ENCODE measurements around the gene NCLN.
"Not testable (repeated sequence)": the region's sequence is repeated elsewhere in the genome, so short reads cannot be mapped to it uniquely, and the experiment has no call there.

NCLN gene

DNA sequence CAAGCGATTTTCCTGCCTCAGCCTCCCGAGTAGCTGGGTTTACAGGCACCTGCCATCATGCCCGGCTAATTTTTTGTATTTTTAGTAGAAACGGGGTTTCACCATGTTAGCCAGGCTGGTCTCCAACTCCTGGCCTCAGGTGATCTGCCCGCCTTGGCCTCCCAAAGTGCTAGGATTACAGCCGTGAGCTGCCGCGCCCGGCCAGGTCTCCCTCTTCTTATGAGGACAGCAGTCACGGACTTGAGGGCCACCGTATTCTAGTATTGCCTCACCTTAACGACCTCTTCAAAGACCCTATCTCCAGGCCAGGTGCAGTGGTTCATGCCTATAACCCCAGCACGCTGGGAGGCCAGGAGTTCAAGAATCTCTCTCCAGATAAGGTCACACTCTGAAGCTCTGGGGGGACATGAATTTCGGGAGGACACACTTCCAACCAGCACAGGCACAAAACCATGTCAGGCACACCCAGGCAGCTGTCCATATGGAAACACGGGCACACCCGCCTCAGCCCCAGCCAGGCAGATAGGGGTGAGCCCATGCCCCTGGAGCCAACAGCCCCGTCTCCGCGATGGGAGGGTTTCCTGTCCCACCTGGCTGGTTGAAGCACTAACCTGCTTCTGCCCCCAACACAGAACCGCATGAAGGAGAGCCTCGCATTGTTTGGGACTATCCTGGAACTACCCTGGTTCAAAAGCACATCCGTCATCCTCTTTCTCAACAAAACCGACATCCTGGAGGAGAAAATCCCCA, 28.5 kb upstream of the NCLN start:
- no peak for DNase-seq

DNA sequence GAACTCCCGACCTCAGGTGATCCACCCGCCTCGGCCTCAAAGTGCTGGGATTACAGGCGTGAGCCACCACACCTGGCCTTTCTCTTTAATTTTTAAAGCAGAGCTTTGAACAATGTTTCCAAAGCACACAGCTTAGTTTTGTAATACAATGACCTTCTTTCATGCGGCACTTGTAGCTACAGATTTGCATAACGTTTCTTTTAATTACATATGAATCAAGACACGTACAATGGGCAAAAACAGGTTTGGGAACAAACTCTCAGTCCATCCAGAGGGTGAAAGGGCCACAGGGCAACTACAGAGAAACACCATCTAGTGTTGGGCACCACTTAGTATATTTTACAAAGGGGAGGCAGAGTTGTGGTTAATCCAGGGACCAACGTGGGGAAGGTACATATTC, 26.2 kb upstream of the NCLN start:
- no peak for DNase-seq

DNA sequence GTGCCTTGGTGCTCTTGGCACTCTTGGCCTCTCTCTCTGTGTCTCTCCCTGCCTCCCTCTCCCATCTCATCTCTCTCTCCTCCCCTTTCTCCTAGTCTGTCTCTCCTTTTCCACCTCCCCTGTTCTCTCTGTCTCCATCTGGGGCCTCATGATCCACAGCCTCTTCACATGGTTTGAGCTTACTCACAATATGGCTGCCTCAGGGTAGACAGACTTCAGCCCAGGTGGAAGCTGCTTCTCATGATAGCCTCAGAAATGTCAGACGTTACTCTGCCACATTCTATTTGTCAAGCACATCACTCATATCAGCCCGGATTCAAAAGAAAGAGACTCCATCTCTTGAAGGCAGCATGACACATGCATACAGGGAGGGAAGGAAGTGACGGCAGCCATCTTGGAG, 25.5 kb upstream of the NCLN start:
- DNase-seq = no peak

DNA sequence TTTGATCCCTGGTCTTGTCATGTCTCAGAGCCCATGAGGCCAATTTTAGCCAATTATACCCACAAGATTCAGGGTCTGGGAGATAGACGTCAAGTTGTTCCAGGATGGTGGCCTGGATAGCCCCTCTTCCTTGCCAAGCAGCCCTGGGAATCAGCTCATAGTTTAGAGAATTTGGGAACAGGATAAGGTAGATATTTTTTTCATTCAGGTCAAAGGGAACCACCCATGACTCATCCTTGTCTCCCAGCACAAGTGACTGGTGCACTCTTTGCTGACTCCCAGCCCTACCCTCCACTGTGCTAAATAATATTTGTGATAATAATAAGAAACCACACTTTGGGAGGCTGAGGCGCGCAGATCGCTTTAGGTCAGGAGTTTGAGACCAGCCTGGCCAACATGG, 24.3 kb upstream of the NCLN start:
- no peak for DNase-seq

DNA sequence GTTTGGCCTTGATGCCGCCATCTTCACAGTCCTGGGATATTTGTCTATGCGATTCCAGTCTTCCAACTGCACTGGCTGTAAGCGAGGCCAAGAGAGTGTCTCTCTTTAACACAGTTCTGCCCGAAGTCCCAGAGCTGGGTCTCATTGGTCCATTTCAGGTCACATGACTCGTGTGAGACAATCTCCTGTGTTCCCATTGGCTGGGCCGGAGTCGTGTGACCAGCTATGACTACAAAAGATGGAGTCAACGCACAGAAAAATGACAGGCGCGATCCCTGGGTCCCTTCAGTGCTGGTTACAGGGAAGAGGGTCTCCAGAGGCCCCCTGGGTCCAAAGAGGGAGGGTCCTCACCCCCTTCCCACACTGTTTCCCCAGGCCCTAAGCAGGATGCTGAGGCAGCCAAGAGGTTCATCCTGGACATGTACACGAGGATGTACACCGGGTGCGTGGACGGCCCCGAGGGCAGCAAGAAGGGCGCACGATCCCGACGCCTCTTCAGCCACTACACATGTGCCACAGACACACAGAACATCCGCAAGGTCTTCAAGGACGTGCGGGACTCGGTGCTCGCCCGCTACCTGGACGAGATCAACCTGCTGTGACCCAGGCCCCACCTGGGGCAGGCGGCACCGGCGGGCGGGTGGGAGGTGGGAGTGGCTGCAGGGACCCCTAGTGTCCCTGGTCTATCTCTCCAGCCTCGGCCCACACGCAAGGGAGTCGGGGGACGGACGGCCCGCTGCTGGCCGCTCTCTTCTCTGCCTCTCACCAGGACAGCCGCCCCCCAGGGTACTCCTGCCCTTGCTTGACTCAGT, 23.1 kb upstream of the NCLN start:
- no peak for DNase-seq

DNA sequence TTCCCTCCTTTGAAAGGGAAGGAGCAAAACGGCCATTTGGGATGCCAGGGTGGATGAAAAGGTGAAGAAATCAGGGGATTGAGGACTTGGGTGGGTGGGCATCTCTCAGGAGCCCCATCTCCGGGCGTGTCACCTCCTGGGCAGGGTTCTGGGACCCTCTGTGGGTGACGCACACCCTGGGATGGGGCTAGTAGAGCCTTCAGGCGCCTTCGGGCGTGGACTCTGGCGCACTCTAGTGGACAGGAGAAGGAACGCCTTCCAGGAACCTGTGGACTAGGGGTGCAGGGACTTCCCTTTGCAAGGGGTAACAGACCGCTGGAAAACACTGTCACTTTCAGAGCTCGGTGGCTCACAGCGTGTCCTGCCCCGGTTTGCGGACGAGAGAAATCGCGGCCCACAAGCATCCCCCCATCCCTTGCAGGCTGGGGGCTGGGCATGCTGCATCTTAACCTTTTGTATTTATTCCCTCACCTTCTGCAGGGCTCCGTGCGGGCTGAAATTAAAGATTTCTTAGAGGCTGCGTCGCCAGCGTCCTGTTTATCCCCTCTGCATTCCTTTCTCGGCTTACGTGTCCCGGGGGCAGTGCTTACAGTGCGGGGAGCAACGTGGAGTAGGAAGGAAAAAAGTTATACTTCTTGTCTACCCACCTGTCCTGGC, 22.4 kb upstream of the NCLN start:
- no peak for DNase-seq

DNA sequence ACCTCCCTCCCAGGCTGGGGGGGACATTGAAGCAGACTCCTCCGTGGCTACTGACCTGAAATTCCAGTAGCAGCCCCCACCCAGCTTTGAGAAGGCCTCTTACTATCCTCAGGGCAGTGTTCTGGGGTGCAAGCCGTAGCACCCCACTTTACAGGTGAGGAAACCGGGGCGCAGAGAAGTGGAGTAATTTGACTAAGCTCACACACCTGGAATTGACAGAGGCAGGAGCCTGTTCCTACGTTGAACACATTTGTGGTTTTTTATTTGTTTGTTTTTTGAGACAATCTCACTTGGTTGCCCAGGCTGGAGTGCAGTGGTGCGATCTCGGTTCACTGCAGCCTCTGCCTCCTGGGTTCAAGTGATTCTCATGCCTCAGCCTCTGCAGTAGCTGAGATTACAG, 21.8 kb upstream of the NCLN start:
- no peak for DNase-seq

DNA sequence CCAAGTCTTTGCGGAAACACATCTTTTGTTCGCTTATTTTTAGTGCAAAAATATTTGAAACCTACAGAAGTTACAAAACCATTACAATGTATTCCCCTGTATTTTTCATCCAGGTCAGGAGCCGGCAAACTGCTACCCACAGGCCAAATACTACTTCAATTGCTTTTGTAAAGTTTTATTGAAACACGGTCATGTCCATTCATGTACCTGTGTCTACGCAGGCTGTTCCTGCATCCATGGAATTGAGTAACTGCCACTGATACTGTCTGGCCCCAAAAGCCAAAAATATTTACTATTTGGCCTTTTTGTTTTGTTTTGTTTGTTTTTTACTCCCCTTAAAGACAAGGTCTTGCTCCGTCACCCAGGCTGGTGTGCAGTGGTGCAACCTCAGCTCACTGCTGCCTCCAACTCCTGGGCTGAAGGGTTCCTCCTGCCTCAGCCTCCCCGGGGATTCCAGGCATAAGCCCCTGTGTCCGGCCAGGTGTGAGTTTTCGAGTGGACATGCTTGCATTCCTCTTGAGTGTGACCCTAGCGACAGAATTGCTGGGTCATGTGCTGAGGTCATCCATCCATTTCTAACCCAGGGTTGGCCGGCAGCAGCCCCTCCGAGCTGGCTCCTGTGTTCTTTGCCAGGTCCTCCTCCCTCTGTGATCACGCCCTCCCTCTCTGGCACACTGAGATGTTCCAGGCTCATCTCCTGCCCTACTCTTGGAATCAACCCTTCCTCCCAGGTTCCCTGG, 18.0 kb upstream of the NCLN start:
- no peak for DNase-seq

DNA sequence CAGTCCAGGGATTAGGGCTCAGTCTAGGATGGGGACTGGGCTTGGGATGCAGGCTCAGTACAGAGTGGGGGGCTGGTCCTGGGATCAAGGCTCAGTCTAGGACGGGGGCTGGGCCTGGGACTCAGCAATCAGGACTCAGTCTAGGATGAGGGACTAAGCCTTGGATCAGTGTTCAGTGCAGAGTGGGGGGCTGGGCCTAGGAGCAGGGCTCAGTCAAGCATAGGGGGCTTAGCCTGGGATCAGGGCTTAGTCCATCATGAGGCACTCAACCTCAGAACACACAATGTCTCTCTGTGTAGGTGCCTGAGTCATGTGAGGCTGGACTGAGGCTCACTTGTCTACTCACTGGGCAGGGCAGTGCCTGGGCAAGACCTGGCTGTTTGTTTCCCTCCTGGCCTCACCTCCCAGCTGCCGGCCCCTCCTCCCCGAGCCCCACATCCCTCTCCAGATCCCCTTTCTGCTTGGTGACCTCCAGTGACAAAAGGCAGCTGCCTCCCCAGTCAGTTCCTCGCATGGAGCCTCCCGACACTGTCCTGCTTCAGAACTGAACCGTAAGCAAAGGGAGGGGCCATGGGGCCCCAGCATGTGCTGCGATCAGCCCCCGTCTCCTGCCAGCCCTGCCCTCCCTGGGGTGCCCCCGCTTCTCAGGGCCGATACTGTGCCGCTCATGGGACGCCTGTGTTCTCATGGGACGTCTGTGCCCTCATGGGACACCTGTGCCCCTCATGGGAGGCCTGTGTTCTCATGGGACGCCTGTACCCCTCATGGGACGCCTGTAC, 13.6 kb upstream of the NCLN start:
- no peak for DNase-seq

DNA sequence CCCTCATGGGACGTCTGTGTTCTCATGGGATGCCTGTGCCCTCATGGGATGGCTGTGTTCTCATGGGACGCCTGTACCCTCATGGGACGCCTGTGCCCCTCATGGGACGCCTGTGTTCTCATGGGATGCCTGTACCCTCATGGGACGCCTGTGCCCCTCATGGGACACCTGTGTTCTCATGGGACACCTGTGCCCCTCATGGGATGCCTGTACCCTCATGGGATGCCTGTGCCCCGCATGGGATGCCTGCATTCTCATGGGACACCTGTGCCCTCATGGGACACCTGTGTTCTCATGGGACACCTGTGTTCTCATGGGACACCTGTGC, 13.1 kb upstream of the NCLN start:
- not testable (repeated sequence) for DNase-seq

DNA sequence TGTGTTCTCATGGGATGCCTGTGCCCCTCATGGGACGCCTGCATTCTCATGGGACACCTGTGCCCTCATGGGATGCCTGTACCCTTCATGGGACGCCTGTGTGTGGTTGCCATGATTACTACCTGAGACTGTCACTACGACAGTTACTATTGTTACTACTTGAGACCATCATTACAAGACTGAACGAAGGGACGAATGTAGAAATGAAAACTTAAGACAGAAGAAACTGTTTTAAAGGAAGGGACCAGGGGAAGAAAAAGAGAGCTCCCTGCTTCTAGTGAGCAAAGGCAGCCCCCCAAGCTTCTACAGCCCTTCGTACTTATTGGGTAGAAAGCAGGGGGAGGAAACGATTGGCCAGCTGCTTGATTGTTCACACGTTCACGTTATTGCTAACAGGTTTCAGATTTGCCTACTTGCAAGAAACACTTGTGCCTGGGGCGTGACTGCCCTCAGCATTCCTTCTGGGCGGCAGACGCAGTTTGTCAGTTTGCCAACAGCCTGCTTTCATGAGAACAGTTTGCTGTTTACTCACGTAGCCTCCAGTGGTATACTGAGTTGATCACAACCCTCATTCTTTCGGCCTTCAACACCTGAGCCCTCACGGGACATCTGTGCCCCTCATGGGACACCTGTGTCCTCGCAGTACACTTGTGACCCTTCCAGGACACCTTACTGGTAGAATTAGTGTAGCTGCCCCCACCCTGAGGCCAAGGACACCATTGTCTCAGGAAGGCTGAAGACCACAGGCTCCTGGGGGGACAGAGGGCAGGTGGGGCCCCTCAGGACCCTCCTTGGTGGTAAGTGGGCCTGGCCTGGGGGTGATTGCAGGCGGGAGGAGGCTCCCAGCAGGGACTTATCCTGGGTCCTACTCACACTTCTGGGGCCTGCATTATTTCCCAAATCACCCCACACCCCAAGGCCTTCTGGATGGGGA, 9.7 kb upstream of the NCLN start:
- peak; percentile 92 for DNase-seq

DNA sequence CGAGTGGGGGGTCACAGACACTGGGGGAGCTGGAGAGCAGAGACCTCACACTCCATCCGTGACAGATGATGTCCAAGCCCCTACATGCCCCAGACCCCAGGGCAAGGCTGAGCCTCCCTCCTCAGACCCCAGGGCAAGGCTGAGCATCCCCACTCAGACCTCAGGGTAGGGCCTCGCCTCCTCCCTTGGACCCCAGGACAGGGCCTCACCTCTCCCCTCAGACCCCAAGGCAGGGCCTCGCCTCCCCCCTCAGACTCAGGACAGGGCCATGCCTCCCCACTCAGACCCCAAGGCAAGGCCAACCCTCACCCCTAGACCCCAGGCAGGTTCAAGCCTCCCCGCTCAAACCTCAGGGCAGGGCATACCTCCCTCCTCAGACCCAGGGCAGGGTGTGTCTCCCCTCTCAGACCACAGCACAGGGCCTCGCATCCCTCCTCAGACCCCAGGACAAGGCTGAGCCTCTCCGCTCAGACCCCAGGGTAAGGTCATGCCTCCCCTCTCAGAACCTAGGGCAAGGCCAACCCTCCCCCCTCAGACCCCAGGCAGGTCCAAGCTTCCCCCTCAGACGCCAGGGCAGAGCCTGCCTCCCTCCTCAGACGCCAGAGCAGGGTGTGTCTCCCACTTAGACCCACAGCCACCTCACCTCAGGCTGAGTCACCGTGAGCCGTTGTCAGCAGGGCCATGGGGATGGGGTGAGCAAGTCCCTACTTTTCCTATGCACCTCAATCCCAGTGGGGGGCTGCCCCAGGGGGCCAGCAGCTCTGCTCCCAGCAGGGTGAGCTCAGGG, 8.8 kb upstream of the NCLN start:
- DNase-seq = peak; percentile 87

DNA sequence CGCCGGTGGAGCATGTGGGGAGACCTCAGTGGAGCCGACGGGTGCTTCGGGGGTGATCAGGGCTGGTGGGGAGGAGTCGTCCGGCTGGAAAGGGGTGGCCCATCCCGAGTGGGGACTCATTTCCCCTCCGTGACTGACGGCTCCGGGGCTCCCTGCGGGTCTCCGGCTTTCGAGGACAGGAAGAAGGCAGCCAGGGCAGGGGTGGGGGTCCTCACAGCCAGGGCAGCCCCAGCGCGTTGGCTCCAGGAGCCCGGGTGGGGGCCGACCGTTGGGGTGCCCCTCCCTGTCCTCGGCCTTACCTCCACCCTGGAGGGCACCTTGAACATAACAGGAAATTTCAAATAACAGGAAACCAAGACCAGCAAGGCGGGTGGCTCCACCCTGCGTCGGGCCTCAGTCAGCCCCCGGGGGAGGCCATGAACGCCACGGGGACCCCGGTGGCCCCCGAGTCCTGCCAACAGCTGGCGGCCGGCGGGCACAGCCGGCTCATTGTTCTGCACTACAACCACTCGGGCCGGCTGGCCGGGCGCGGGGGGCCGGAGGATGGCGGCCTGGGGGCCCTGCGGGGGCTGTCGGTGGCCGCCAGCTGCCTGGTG, 7.3 kb upstream of the NCLN start, which contains the start of gene S1PR4:
Gene S1PR4 (plus strand): TSS at position 393 of the 596 bp plus-strand sequence. CDS start 24 bp downstream, at position 417.
- DNase-seq = no peak

DNA sequence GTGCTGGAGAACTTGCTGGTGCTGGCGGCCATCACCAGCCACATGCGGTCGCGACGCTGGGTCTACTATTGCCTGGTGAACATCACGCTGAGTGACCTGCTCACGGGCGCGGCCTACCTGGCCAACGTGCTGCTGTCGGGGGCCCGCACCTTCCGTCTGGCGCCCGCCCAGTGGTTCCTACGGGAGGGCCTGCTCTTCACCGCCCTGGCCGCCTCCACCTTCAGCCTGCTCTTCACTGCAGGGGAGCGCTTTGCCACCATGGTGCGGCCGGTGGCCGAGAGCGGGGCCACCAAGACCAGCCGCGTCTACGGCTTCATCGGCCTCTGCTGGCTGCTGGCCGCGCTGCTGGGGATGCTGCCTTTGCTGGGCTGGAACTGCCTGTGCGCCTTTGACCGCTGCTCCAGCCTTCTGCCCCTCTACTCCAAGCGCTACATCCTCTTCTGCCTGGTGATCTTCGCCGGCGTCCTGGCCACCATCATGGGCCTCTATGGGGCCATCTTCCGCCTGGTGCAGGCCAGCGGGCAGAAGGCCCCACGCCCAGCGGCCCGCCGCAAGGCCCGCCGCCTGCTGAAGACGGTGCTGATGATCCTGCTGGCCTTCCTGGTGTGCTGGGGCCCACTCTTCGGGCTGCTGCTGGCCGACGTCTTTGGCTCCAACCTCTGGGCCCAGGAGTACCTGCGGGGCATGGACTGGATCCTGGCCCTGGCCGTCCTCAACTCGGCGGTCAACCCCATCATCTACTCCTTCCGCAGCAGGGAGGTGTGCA, 6.6 kb upstream of the NCLN start:
- DNase-seq = no peak

DNA sequence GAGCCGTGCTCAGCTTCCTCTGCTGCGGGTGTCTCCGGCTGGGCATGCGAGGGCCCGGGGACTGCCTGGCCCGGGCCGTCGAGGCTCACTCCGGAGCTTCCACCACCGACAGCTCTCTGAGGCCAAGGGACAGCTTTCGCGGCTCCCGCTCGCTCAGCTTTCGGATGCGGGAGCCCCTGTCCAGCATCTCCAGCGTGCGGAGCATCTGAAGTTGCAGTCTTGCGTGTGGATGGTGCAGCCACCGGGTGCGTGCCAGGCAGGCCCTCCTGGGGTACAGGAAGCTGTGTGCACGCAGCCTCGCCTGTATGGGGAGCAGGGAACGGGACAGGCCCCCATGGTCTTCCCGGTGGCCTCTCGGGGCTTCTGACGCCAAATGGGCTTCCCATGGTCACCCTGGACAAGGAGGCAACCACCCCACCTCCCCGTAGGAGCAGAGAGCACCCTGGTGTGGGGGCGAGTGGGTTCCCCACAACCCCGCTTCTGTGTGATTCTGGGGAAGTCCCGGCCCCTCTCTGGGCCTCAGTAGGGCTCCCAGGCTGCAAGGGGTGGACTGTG, 5.9 kb upstream of the NCLN start:
- DNase-seq = no peak

DNA sequence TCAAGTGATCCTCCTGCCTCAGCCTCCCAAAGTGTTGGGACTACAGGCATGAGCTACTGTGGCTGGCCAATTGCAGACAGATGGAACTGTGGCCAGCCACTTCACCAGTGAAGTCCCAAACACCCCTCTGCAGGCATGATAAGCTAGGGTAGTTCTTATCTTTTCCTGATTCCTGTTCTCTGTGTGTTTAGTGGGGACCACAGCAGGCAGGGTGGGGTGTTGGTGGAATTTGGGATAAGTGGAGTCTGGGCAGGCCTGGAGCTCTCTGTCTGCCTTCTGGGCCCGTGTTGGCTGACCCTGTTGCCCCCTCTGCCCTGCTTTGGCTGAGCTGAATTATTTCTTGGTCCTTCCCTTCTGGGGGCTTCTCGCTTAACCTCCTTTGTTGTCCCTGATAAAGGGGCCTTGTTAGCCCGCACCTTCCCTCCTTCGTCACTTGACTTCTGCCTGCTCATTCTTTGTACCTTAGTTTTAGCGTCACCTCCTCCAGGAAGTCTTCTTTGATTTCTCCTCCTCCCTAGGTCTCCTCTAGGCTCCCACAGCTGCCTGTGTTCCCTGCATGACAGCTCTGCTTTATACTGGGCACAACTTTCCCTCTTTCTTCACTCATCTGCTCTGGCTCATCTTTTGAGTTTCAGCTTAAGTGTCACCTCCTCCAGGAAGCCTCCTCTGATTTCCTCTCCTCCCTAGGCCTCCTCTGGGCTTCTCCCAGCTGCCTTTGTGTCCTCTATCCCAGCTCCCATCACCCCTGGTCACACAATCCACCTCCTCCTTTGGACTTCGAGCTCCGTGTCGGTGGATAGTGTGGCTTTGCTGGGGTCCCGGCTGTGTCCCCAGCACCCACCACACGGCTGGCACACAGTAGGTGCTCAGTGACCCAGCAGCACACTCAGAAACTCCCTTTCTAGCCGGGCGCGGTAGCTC, 1.7 kb upstream of the NCLN start:
- DNase-seq = no peak

DNA sequence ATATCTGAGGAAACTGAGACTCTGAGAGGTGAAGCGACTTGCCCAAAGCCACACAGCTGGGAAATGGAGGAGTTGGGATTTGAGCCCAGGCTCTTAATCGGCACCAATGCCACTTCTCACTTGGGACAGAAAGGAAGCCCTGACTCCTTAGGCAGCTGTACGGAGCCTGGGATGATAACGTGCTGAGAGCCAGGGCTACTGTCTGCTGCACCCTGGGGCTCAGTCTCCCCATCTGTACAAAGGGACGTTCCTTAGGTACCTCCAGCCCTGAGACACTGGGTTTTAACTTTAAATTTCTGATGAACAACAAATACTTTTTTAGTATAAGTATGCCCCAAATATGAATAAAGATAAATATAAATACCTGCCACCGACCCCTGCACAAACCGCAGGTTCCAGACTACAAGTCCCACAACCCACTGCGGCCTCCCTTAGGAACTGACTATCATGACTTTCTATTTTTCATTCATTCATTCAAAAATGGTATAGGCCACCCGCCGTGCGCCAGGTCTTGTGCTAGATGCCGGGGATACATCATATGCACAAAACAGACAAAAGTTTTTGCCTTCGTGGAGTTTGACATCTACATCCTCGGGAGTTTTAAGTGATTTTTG, 776 bp upstream of the NCLN start:
- peak; percentile 57 for DNase-seq

Measured in NCI-H226 (cell line).